Measurements from ENCODE around the gene ADAMTS9.

The ADAMTS9 gene

GRCh38 chr3:64490180-64490724 lies 197.5 kb downstream of the ADAMTS9 start:
- no peak for DNase-seq (ENCODE audit: low spot score)

- no peak for DNase-seq (ENCODE audit: low spot score)
These were observed 198.3 kb downstream of the ADAMTS9 start for GRCh38 chr3:64489361-64490044.

DNA sequence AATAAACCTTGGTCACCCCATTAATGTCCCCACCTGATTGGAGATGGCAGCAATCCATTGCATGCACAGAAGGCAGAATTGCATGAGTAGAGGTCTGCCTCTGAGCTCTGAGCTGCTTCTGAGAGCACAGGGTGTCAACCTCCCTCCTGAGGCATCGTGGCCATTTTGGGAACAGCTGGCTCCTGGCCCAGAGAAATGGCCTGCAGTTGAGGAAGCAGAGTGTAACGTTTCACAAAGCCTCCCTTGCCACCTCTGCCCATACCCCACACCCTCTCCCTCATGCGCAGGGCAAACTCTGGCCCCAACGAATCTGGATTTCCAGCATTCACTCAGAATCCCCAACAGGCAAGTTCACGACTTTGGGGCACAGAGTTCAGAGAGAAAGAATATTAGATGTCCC lies 198.9 kb downstream of the ADAMTS9 start:
- DNase-seq (ENCODE audit: low spot score): no peak

DNA sequence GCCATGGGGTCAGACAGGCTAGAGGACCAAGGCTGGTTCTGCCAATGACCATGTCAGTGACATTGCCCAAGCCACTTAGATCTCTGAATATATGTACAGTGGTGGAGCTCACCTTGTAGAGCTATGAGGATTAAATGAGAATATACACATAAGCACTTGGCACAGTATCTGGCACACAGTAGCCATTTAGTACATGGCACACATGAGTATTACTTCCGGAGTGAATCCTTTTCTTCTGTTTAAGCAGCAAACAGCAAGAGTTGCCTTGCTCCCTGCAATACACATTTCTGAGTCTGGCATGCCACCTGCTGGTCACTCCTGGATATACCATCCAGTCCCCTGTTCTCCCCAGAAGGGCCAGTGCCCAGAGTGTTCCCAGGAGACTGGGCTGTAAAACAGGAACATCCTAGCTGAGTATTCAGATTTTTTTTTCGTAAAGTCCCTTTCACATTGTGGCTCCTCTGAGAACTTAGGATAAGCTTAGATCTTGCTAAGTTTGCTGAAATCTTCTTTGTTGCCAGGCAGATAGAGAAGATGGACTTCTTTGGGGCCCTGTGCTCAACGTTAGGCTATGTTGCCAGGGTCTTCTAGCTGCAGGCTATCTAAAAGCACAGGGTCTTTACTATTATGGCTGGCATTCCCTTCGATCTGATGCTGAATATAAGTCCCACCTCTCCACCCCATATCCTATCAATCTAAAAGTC lies 203.4 kb downstream of the ADAMTS9 start:
- DNase-seq (ENCODE audit: low spot score): peak; percentile 61

DNA sequence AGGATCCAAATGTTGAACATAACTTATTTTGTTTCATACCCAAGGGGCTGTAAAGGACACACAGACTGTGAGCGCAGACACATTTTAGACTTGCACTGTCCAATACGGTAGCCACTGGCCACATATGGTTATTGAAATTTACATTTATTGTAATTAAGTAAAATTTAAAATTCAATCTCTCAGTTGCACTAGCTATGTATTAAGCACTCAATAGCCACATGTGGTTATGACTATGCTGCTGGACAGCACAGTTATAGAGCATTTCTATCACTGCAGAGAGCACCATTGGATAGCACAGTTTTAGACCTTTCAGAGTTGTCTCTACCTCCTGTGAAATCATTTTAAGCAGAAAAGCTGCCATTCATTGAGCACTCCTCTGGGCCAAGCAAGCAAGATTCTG lies 204.3 kb downstream of the ADAMTS9 start:
- no peak for DNase-seq (ENCODE audit: low spot score)

DNA sequence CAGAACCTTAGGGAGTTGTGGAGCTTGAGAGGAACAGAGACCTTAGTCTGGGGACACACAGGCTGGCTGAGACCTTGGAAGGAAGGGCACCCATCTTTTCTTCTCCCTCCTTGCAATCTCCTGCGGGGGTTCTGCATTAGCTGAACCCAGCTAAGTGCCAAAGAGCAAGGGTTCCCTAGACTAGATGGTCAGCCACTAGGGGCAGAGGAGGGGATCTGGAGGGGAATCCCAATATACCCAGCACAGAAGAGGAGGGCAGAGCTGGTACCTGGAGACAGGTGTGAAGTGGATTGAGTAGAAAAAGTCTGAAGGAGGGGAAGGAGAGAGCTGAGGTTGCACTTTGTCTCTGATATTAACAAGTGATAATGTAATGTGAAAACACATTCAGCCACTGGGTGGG lies 212.8 kb downstream of the ADAMTS9 start:
- no peak for DNase-seq (ENCODE audit: low spot score)

DNA sequence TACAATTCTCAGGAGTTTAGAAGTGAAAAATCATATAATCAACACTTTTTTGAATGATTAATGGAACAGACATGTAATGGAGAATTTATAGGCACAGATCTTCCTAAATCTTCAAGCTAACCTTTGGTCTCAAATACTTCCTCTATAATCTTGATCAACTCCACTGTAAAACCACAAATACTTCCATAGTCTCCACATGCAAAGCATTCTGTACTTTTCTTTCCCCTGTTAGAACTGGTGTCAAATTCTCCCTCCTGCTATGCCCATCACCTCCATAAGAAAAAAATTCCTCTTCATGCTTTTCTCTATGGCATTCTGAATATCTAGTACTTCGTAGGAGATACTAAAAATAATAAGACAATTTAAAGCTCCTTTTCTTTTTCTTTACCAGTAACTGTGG lies 214.3 kb downstream of the ADAMTS9 start:
- DNase-seq (ENCODE audit: low spot score): no peak

DNA sequence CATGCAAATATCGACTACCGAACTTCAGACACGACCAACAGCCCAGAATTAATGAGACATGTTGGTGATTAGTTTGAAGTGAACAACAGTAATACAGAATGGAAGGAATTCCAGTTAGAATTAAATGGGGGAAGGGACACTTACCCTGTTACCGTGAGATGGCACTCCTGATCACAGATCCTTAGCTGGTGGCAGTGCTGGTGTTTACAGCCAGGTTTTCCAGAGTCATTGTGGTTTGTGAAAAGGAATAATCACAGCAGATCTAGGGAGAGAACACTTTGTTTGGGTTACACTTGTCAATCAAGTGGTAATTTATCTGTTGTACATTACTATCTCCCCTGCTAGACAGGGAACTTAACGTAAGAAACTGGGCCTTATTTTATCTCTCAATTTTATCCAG lies 217.4 kb downstream of the ADAMTS9 start:
- DNase-seq (ENCODE audit: low spot score): no peak

DNA sequence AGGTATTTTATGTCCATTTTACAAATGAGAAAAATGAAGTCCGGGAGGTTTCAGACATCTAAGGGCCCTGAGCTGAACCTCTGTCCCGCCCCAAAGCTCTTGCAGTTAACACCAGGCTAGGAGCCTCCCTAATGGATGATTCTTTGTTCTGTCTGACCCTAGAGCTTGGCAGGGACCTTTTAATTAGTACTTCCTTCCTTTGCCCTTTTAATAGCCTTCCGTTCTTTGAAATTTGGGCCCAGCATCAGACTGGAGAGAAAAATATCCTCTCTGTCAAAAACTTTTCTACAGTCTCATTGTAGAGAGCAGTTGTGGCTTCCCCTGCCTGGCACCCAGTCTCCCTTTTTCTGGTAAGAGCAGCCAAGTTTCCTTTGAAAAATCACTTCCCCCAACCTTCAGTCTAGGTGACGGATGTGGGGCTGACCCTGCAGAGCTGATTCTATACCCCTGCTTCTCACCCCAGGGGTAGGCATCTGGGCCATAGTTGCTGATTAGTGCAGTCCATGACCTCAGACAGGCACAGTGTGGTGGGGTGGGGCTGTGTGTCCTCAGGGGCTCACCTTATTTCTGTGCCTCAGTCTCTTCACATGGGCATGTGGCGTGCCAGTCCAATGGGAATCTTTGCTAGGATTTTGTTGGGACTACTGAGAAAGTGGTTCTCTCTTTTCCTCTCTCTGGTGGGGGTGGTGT lies 220.4 kb downstream of the ADAMTS9 start:
- no peak for DNase-seq (ENCODE audit: low spot score)
